Kidney (tissue), 14 donors: Measurements from ENCODE around the gene DYNC1LI1. TPM values are rescaled to one million over a fixed set of nuclear protein-coding genes. Genes with fewer than 3 reads are reported as not detected.

ENCODE experiments used
- DNase-seq, 5 donors: peaks; one replicate each; pipeline ENCODE4 v3.0.0-alpha.2; 2013 to 2020
- FAIRE-seq: peaks from 2 replicates; lab custom pipeline; 2012; peaks lifted over from hg19 to GRCh38; lab: Jason Lieb, UNC
- H3K27ac ChIP-seq, 2 donors: one replicate each; pipeline ENCODE4 v1.7.0; 2013; ENCODE audit warnings: low read depth in 2 of 2, low read length in 2 of 2, inconsistent platforms in 1 of 2
- H3K27me3 ChIP-seq: one replicate; pipeline ENCODE4 v1.7.1; 2013; ENCODE audit warnings: low read length, inconsistent platforms; ENCODE audit not compliant: control insufficient read depth, insufficient read depth
- H3K36me3 ChIP-seq, 3 donors: one replicate each; pipeline versions ENCODE4 v1.7.0 to v1.7.1; 2013; ENCODE audit warnings: low read length in 3 of 3, control low read depth in 1 of 3, inconsistent platforms in 1 of 3; ENCODE audit not compliant: insufficient read depth in 3 of 3, control insufficient read depth in 2 of 3
- H3K4me1 ChIP-seq, 3 donors: one replicate each; pipeline versions ENCODE4 v1.7.0 to v1.7.1; 2013; ENCODE audit warnings: low read length in 3 of 3, inconsistent platforms in 1 of 3, low read depth in 1 of 3; ENCODE audit not compliant: control insufficient read depth in 2 of 3, insufficient read depth in 2 of 3
- H3K4me3 ChIP-seq, 3 donors: one replicate each; pipeline versions ENCODE4 v1.7.0 to v1.8.1; 2013; ENCODE audit warnings: low read length in 3 of 3, control low read depth in 1 of 3, inconsistent platforms in 1 of 3
- H3K9ac ChIP-seq, 3 donors: one replicate each; pipeline versions ENCODE4 v1.7.0 to v1.7.1; 2013; ENCODE audit warnings: low read length in 3 of 3, control low read depth in 1 of 3, inconsistent platforms in 1 of 3
- H3K9me3 ChIP-seq, 3 donors: one replicate each; pipeline versions ENCODE4 v1.7.0 to v1.7.1; 2013; ENCODE audit warnings: low read length in 3 of 3, control low read depth in 1 of 3, inconsistent platforms in 1 of 3; ENCODE audit not compliant: control insufficient read depth in 2 of 3, insufficient read depth in 1 of 3
- intact Hi-C: fragments of 100-400 bp; cut with DNase I; formaldehyde crosslinking; loops from one replicate; pipeline ENCODE4 v1.11.1; 2022
- polyA plus RNA-seq: library from polyadenylated mRNA; stranded (reverse); fragments of 350-450 nt; fragmentation: Illumina TruSeq; extraction: RNeasy Lipid Tissue Mini Kit (QIAGEN cat#74804); gene quantifications from one replicate; pipeline ENCODE4 v1.2.3, GENCODE V29; 2014; ENCODE audit warnings: low read depth, low replicate concordance; ENCODE audit not compliant: insufficient read depth
- total RNA-seq: library from RNA; stranded (reverse); fragmentation: NEBNext Ultra II Directional; extraction: Animal tissue kit (Norgen Biotek cat#: 25700); gene quantifications from one replicate; pipeline ENCODE4 v1.2.1, GENCODE V29; 2021
- TF ChIP-seq, protein P1 (sequence below): IDR thresholded peaks from 3 replicates; pipeline ENCODE4 v1.5.1; 2012; ENCODE audit warnings: mild to moderate bottlenecking, moderate library complexity, borderline replicate concordance; ENCODE audit not compliant: insufficient read depth; ENCODE audit errors: extremely low read depth
- donor health status: control.
- donor health status: control.
- donor health status: control.
- donor health status: control.
- donor health status: control.
- donor health status: DM: yes; HTN: yes; CAD: no.
- donor health status: Normal renal cell carcinoma (clear cell type).

The DYNC1LI1 gene
- total and polyA plus RNA-seq, 2 donors from 2014 or later, result 24.3 to 28.2 TPM

DNA sequence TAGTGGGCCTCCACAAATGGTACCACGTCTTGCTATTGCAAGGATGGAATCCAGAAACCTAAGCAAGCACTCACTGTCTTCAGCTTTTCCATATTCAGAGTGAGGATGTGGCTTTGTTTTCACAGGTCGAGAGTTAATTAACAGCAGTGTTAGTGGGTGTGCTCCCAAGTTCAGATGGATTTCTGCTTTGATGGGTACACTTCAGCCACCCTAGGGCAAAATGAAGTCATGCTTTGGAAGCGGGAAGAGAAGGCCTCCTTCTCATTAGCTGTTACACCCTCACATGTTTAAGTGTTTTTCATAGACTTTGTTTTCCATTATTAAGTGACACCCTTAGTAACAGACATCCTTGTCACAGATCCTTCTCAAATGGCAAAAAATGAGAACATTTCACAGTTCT lies 36.3 kb upstream of the DYNC1LI1 start:
- intact Hi-C loops, result no loop called here
- FAIRE-seq (no peak), DNase-seq (no peak)
- Histone ChIP-seq H3K9me3 (no peaks in the 10 kb centered on the region), H3K4me1 (no peaks in the 10 kb centered on the region), H3K27ac (no peak overlapping the region), H3K9ac (no peak overlapping the region), H3K36me3 (no peaks in the 10 kb centered on the region), H3K4me3 (no peak overlapping the region), H3K27me3 (no peaks in the 10 kb centered on the region)
- TF ChIP-seq, protein P1, sequence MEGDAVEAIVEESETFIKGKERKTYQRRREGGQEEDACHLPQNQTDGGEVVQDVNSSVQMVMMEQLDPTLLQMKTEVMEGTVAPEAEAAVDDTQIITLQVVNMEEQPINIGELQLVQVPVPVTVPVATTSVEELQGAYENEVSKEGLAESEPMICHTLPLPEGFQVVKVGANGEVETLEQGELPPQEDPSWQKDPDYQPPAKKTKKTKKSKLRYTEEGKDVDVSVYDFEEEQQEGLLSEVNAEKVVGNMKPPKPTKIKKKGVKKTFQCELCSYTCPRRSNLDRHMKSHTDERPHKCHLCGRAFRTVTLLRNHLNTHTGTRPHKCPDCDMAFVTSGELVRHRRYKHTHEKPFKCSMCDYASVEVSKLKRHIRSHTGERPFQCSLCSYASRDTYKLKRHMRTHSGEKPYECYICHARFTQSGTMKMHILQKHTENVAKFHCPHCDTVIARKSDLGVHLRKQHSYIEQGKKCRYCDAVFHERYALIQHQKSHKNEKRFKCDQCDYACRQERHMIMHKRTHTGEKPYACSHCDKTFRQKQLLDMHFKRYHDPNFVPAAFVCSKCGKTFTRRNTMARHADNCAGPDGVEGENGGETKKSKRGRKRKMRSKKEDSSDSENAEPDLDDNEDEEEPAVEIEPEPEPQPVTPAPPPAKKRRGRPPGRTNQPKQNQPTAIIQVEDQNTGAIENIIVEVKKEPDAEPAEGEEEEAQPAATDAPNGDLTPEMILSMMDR, result no peak

DNA sequence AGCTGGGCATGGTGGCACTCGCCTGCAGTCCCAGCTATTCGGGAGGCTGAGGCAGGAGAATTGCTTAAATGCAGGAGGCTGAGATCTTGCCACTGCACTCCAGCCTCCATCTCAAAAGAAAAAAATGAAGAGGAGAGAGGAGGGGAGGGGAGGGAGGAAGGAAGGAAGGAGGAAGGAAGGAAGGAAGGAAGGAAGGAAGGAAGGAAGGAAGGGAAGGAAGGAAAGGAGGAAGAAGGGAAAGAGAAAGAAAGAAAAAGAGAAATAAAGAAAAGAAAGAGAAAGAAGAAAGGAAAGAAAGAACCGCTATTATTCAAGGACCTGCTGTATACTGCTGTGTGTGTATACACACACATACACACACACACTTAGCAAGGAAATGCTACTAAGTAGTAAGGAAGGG lies 35.6 kb upstream of the DYNC1LI1 start:
- Histone ChIP-seq H3K9me3 (no peaks in the 10 kb centered on the region), H3K27me3 (no peaks in the 10 kb centered on the region), H3K27ac (no peak overlapping the region), H3K9ac (no peak overlapping the region), H3K4me3 (no peak overlapping the region), H3K36me3 (no peaks in the 10 kb centered on the region), H3K4me1 (no peaks in the 10 kb centered on the region)
- intact Hi-C loops, result no loop called here
- TF ChIP-seq, protein P1, result no peak
- DNase-seq (no peak), FAIRE-seq (no peak)

DNA sequence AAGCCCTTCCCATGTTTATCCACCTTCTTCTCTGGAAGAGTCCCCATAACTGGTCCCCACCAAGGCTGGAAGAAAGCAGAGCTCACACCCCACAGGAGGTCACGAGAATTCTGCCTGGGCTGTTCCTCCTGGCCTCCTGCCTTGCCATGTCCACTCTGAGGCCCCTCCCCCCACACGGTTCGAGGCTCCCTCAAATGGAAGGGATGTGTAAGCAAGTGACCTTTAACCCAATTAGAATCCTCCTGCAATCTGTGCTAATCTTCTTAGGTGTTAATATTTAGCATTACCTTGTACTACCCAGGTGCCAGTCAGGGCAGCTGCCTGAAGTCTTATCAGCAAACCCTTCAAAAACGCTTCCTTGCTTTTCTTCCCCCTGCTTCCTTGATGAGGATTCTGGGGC lies 32.4 kb upstream of the DYNC1LI1 start:
- TF ChIP-seq, protein P1, result no peak
- no peak for DNase-seq
- Histone ChIP-seq H3K4me1 (no peaks in the 10 kb centered on the region), H3K36me3 (no peaks in the 10 kb centered on the region), H3K9ac (no peak overlapping the region), H3K27ac (no peak overlapping the region), H3K9me3 (no peaks in the 10 kb centered on the region), H3K4me3 (no peak overlapping the region), H3K27me3 (no peaks in the 10 kb centered on the region)
- FAIRE-seq, result no peak
- intact Hi-C loops, result no loop called here

DNA sequence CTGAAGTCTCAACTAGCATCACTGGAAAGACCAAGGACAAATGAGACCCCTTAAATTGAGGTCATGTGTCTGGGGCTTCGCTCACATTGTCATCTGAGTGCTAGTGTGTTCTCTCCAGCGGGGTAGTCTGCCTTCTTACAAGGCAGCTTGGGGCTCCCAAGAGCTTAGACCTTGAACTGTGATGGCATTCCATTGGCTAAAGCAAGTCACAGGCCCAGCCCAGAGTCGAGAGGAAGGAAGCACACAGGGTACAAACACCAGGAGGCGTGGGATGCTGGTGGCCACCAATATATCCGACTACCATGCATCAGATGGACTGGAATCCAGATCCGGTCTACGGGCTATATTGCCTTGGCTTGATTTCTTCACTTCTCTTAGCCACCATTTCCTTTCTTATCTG lies 31.5 kb upstream of the DYNC1LI1 start:
- Histone ChIP-seq H3K9ac (no peak overlapping the region), H3K27ac (no peak overlapping the region), H3K4me1 (no peaks in the 10 kb centered on the region), H3K36me3 (no peaks in the 10 kb centered on the region), H3K4me3 (no peak overlapping the region), H3K27me3 (no peaks in the 10 kb centered on the region), H3K9me3 (no peaks in the 10 kb centered on the region)
- no peak for FAIRE-seq
- intact Hi-C loops, result no loop called here
- TF ChIP-seq, protein P1, result no peak
- DNase-seq, result no peak
